ENCODE measurements around the gene TNXB. TPM values are rescaled to one million over a fixed set of nuclear protein-coding genes. Genes with fewer than 3 reads are reported as not detected.

The TNXB gene
- total and polyA plus RNA-seq, 2 donors (not counting 1 experiment from before 2014, with no cell fraction given): 8.1 to 63.9 TPM

GRCh38 chr6:32089082-32089828, 19.9 kb downstream of the TNXB start:
- Histone ChIP-seq H3K27me3 (ENCODE audit: control insufficient read depth, insufficient read depth, low read length) (peaks cover 12% of the 10 kb centered on the region), H3K27ac (ENCODE audit: insufficient read depth, low read length) (no peak overlapping the region)

GRCh38 chr6:32088487-32089049, 20.6 kb downstream of the TNXB start:
- Histone ChIP-seq H3K27ac (ENCODE audit: insufficient read depth, low read length) (no peak overlapping the region), H3K4me1 (ENCODE audit: control insufficient read depth, extremely low read depth, insufficient read depth, low read length) (peaks cover 25% of the 10 kb centered on the region), H3K27me3 (ENCODE audit: control insufficient read depth, insufficient read depth, low read length) (peaks cover 12% of the 10 kb centered on the region), H3K9ac (ENCODE audit: insufficient read depth, low read length) (no peak overlapping the region), H3K36me3 (ENCODE audit: control insufficient read depth, insufficient read depth, low read length) (no peaks in the 10 kb centered on the region), H3K4me3 (replicated peaks in 1 of 4; ENCODE audit: control extremely low read depth in 1 of 4, insufficient read depth in 1 of 4, low read depth in 3 of 4, low read length in 4 of 4) (no peak overlapping the region), H3K4me2 (ENCODE audit: extremely low read depth, insufficient read depth, low read length) (no peak overlapping the region), H2AFZ (ENCODE audit: low read length) (no peak overlapping the region), H3K79me2 (ENCODE audit: control insufficient read depth, insufficient read depth, low read length) (no peaks in the 10 kb centered on the region), H4K20me1 (ENCODE audit: control insufficient read depth, extremely low read depth, insufficient read depth, low read length) (no peaks in the 10 kb centered on the region), H3K9me3 (ENCODE audit: control insufficient read depth, insufficient read depth, low read depth, low read length) (no peaks in the 10 kb centered on the region)
- DNase-seq (ENCODE audit: low read depth in 2 of 2): no peak
- TF ChIP-seq, protein P1, sequence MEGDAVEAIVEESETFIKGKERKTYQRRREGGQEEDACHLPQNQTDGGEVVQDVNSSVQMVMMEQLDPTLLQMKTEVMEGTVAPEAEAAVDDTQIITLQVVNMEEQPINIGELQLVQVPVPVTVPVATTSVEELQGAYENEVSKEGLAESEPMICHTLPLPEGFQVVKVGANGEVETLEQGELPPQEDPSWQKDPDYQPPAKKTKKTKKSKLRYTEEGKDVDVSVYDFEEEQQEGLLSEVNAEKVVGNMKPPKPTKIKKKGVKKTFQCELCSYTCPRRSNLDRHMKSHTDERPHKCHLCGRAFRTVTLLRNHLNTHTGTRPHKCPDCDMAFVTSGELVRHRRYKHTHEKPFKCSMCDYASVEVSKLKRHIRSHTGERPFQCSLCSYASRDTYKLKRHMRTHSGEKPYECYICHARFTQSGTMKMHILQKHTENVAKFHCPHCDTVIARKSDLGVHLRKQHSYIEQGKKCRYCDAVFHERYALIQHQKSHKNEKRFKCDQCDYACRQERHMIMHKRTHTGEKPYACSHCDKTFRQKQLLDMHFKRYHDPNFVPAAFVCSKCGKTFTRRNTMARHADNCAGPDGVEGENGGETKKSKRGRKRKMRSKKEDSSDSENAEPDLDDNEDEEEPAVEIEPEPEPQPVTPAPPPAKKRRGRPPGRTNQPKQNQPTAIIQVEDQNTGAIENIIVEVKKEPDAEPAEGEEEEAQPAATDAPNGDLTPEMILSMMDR (conservative IDR thresholded peaks at IDR 0.05 in 1 of 2, IDR thresholded peaks at IDR 0.05 in 1 of 2; ENCODE audit: low read depth in 1 of 2, low read length in 2 of 2): no peak
- no peak for TF ChIP-seq EZH2 (IDR thresholded peaks at IDR 0.05; ENCODE audit: low read length, missing control alignments)

More at GRCh38 chr6:32089082-32089828, 19.9 kb downstream of the TNXB start:
- peaks cover 28% of the 10 kb centered on the region for H3K4me1 ChIP-seq (ENCODE audit: control insufficient read depth, extremely low read depth, insufficient read depth, low read length)
- H3K4me3 ChIP-seq (replicated peaks in 1 of 4; ENCODE audit: control extremely low read depth in 1 of 4, insufficient read depth in 1 of 4, low read depth in 3 of 4, low read length in 4 of 4): no peak overlapping the region
- no peak for TF ChIP-seq EZH2 (IDR thresholded peaks at IDR 0.05; ENCODE audit: low read length, missing control alignments)
- TF ChIP-seq, protein P1 (conservative IDR thresholded peaks at IDR 0.05 in 1 of 2, IDR thresholded peaks at IDR 0.05 in 1 of 2; ENCODE audit: low read depth in 1 of 2, low read length in 2 of 2): no peak
- no peak for DNase-seq (ENCODE audit: low read depth in 2 of 2)
- no peaks in the 10 kb centered on the region for H3K79me2 ChIP-seq (ENCODE audit: control insufficient read depth, insufficient read depth, low read length)
- no peaks in the 10 kb centered on the region for H3K9me3 ChIP-seq (ENCODE audit: control insufficient read depth, insufficient read depth, low read depth, low read length)
- H2AFZ ChIP-seq (ENCODE audit: low read length): no peak overlapping the region
- H3K36me3 ChIP-seq (ENCODE audit: control insufficient read depth, insufficient read depth, low read length): no peaks in the 10 kb centered on the region
- no peak overlapping the region for H3K9ac ChIP-seq (ENCODE audit: insufficient read depth, low read length)
- no peak overlapping the region for H3K4me2 ChIP-seq (ENCODE audit: extremely low read depth, insufficient read depth, low read length)
- H4K20me1 ChIP-seq (ENCODE audit: control insufficient read depth, extremely low read depth, insufficient read depth, low read length): no peaks in the 10 kb centered on the region

DNA sequence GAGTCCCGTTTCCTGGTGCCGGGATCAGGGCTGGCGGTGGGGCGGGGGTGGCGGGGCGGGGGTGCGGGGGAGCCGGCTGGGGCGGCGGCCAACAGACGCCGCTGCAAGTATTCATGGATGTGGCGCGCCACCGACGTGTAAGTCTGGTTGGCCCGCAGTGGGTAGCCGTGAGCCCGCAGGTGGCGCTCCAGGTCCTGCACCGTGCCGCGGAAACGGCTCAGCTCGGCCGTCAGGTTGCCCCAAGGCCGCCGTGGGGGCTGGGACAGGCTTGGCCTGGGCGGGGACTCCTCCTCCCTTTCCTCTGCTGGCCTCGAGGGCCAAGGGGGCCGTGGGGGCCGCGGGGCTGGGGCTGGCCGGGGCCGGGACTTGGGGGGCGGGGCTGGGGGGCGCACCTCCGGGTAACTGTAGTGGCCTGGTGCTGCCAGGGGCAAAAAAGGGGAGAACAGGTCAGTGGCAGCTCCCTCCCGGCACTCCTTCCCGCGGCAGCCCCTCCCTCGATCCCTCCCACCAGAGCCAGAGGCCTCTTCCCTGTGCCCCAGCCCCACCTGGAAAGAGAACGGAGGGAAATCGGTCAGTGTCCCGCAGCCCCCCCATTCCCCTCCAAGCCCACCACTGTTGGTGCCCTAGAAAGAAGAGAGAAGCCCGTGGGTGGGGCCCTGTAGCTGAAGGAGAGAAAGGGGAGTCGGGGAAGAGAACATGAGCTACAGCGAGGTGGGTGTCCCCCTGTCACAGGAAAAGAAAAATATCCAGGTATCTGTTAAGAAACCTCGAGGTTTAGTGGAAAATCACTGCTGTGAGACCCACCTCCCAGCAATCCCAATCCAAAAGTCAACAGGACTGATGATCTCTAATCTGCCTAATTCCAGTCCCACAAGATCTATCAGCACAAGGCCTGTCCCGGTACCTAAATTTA, 21.3 kb downstream of the TNXB start:
- no peaks in the 10 kb centered on the region for H3K36me3 ChIP-seq (ENCODE audit: control insufficient read depth, insufficient read depth, low read length)
- peak; percentile 48 to 81 for DNase-seq (ENCODE audit: low read depth in 2 of 2)
- no peaks in the 10 kb centered on the region for H4K20me1 ChIP-seq (ENCODE audit: control insufficient read depth, extremely low read depth, insufficient read depth, low read length)
- H3K9me3 ChIP-seq (ENCODE audit: control insufficient read depth, insufficient read depth, low read depth, low read length): no peaks in the 10 kb centered on the region
- H2AFZ ChIP-seq (ENCODE audit: low read length): no peak overlapping the region
- H3K27me3 ChIP-seq (ENCODE audit: control insufficient read depth, insufficient read depth, low read length): peaks cover 12% of the 10 kb centered on the region
- H3K79me2 ChIP-seq (ENCODE audit: control insufficient read depth, insufficient read depth, low read length): no peaks in the 10 kb centered on the region
- H3K27ac ChIP-seq (ENCODE audit: insufficient read depth, low read length): no peak overlapping the region
- no peak overlapping the region for H3K4me3 ChIP-seq (replicated peaks in 1 of 4; ENCODE audit: control extremely low read depth in 1 of 4, insufficient read depth in 1 of 4, low read depth in 3 of 4, low read length in 4 of 4)
- H3K4me2 ChIP-seq (ENCODE audit: extremely low read depth, insufficient read depth, low read length): no peak overlapping the region
- no peak overlapping the region for H3K9ac ChIP-seq (ENCODE audit: insufficient read depth, low read length)
- TF ChIP-seq EZH2 (IDR thresholded peaks at IDR 0.05; ENCODE audit: low read length, missing control alignments): no peak
- TF ChIP-seq, protein P1 (conservative IDR thresholded peaks at IDR 0.05 in 1 of 2, IDR thresholded peaks at IDR 0.05 in 1 of 2; ENCODE audit: low read depth in 1 of 2, low read length in 2 of 2): peak; percentile 22 to 53
- H3K4me1 ChIP-seq (ENCODE audit: control insufficient read depth, extremely low read depth, insufficient read depth, low read length): peaks cover 27% of the 10 kb centered on the region
